ENCODE data around the gene CIT. TPM values are rescaled to one million over a fixed set of nuclear protein-coding genes. Genes with fewer than 3 reads are reported as not detected.

Gene CIT
- total RNA-seq, 2 donors from 2014 or later, result 64.2 to 88.1 TPM

DNA sequence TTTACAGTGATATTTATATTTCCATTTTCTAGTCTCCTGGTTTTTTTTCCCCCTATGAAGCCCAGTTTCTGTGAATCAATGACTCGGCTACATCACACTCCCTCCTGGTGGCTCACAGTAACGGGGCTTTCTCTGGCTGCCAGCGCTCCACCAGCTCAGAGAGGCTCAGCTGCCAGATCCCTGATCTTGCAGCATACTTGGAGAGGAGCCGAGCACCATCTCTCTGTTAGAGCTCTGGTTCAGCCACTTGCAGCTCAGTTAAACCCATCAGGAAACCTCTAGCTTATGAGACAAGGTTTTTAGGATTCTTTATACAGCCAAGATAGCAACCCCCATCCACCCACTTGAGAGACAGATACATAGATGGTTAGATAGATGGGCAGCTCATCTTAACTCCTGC lies 74.6 kb downstream of the CIT start:
- Mint-ChIP-seq H3K36me3 (ENCODE audit: low read depth) (no peaks in the 10 kb centered on the region), H3K9me3 (no peaks in the 10 kb centered on the region), H3K27me3 (no peaks in the 10 kb centered on the region), H3K4me3 (no peak overlapping the region), H3K27ac (no peak overlapping the region), H3K4me1 (no peaks in the 10 kb centered on the region)
- ATAC-seq (replicated peaks), result no peak

DNA sequence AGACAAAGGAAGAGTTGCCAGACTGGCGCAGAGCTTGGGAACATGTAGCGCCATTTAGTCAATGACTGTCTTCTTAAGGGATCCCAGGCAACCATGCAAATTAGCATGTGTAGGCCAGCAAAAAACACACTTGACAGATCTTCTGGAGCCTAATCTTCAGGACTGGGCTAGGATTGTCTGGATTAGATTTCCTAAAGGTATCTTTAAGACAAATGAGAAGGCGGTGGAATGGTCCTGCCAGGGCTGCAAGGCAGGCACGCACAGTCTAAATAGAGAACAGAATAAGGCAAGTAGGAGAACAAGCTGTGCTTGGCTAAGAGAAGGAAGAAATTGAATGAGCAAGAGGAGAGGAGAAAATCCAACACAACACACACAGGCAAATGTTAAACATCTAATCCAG lies 80.0 kb downstream of the CIT start:
- Mint-ChIP-seq H3K27ac (no peak overlapping the region), H3K27me3 (no peaks in the 10 kb centered on the region), H3K4me3 (no peak overlapping the region), H3K36me3 (ENCODE audit: low read depth) (no peaks in the 10 kb centered on the region), H3K9me3 (no peaks in the 10 kb centered on the region), H3K4me1 (no peaks in the 10 kb centered on the region)
- ATAC-seq (replicated peaks), result no peak

DNA sequence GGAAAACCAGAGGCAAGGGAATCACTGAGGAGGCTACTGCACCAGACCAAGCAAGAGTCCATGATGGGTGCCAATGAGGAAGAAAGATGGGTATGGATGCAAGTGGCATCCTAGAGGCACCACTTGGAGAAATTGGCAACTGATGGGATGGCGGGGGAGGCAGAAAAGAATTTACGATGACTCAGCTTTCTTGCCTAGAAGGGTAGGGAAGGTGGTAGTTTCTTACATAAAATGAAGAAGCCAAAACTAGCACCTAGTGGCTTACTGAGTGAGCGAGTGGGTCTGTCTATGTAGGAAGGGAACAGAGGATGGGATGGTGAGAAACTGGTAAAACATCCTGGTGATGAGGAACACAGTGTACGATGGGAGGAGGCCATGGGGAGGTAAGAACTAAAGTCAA lies 80.8 kb downstream of the CIT start:
- H3K4me1 Mint-ChIP-seq, result no peaks in the 10 kb centered on the region
- ATAC-seq (replicated peaks), result no peak
- H3K27me3 Mint-ChIP-seq, result no peaks in the 10 kb centered on the region
- no peak overlapping the region for H3K27ac Mint-ChIP-seq
- H3K4me3 Mint-ChIP-seq, result no peak overlapping the region
- no peaks in the 10 kb centered on the region for H3K9me3 Mint-ChIP-seq
- H3K36me3 Mint-ChIP-seq (ENCODE audit: low read depth), result no peaks in the 10 kb centered on the region

DNA sequence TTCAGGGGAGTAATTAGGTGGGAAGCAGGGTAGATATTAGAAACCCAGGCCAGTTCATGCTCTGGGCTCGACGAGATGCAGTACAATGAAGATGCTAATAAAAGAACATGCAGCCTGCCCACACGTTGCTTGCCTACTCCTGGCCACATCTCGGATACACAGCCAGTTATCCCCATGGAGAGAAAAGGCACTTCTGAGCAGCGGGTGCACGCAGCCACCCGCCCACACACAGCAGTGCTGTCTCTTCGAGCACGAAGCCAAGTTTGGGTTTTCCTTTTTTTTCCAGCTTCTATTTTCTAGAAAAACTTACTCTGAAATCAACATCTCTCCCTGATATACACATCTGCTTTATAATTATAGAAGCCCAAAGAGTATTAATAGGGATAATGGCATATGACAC lies 85.7 kb downstream of the CIT start:
- Mint-ChIP-seq H3K27ac (no peak overlapping the region), H3K9me3 (no peaks in the 10 kb centered on the region), H3K4me1 (no peaks in the 10 kb centered on the region), H3K27me3 (no peaks in the 10 kb centered on the region), H3K36me3 (ENCODE audit: low read depth) (no peaks in the 10 kb centered on the region), H3K4me3 (no peak overlapping the region)
- ATAC-seq (replicated peaks), result no peak

DNA sequence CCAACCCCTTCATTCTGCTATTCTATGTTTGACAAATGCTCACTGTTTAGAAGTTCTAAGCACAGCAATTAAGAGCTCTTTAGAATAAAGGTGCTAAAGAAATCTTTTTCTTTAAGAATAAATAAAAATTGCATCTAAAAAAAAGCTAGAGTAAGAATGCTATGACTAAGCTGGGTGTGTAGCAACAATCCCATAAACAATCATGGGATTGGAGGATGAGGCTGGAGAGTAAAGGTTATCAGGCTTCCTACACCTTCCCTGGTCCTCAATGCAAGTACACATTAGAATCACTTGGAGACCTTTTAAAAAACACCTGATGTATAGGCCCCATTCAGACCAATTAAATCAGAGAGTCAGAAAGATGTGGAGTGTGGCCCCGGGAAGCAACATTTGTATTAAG lies 88.3 kb downstream of the CIT start:
- no peak for ATAC-seq (replicated peaks)
- Mint-ChIP-seq H3K27ac (no peak overlapping the region), H3K4me1 (peaks cover 5% of the 10 kb centered on the region), H3K27me3 (no peaks in the 10 kb centered on the region), H3K36me3 (ENCODE audit: low read depth) (peaks cover 8% of the 10 kb centered on the region), H3K9me3 (no peaks in the 10 kb centered on the region), H3K4me3 (no peak overlapping the region)

DNA sequence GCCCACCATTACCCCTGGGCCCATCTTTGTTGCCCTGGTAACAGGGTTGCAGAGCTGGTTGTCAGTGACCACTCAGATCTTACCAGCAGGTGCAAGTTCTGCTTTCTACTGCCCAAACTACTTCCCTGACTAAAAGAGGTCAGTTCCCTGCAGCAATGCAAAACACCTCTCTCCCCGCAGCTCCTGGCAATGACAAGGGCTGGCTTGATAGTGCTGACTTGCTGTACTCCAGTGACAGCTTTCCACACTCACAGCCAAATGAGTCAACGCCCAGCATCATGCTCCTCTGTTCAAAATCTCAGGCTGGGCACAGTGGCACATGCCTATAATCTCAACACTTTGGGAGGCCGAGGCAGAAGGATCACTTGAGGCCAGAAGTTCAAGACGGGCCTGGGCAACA lies 90.6 kb downstream of the CIT start:
- peaks cover 22% of the 10 kb centered on the region for H3K36me3 Mint-ChIP-seq (ENCODE audit: low read depth)
- H3K9me3 Mint-ChIP-seq, result no peaks in the 10 kb centered on the region
- no peak overlapping the region for H3K27ac Mint-ChIP-seq
- H3K4me3 Mint-ChIP-seq, result no peak overlapping the region
- H3K27me3 Mint-ChIP-seq, result no peaks in the 10 kb centered on the region
- no peak for ATAC-seq (replicated peaks)
- H3K4me1 Mint-ChIP-seq, result peaks cover 5% of the 10 kb centered on the region

DNA sequence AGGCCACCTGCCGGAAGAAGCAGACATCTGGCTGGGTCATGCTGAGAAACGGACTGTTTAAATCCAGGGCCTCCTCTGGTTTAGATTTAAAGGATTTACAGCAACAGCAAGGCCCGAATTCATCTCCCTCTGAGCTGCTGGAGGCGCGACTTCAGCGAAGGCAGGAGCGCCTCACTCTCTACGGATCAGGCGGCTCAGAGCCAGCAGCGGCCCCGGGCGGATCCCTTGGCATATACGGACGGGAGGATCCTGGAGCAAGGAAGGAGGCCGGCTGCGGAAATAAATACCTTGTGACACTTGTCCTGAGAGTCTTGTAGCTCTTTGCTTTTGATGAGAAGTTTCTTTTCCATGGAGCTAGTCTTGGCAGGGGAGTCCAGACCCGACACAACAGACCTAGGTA lies 92.4 kb downstream of the CIT start:
- H3K4me1 Mint-ChIP-seq, result peaks cover 5% of the 10 kb centered on the region
- H3K9me3 Mint-ChIP-seq, result no peaks in the 10 kb centered on the region
- no peak overlapping the region for H3K27ac Mint-ChIP-seq
- no peak for ATAC-seq (replicated peaks)
- no peak overlapping the region for H3K4me3 Mint-ChIP-seq
- peaks cover 22% of the 10 kb centered on the region for H3K36me3 Mint-ChIP-seq (ENCODE audit: low read depth)
- no peaks in the 10 kb centered on the region for H3K27me3 Mint-ChIP-seq

DNA sequence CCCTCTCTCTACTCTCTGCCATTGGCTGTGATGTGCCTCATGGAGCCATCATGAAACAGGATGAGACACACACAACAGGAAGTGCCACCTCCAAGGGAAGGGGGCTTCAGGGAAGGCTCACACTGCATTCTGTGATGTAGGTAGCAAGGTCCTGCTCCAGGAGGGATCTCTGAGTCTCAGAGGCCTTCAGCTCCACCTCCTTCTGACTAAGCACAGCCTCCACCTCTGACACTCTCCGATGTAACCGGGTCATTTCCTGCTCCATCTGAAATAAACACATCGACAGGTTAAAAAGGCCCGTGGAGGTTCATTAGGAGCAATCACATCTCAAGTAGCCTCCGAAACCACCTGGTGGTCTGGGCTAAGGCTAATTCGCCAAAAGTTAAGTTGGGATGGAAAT lies 93.3 kb downstream of the CIT start:
- H3K36me3 Mint-ChIP-seq (ENCODE audit: low read depth), result peaks cover 22% of the 10 kb centered on the region
- peak; percentile 65 for ATAC-seq (replicated peaks)
- H3K27ac Mint-ChIP-seq, result peak overlapping the region; percentile 72
- H3K27me3 Mint-ChIP-seq, result no peaks in the 10 kb centered on the region
- peaks cover 5% of the 10 kb centered on the region for H3K4me1 Mint-ChIP-seq
- no peak overlapping the region for H3K4me3 Mint-ChIP-seq
- H3K9me3 Mint-ChIP-seq, result no peaks in the 10 kb centered on the region

DNA sequence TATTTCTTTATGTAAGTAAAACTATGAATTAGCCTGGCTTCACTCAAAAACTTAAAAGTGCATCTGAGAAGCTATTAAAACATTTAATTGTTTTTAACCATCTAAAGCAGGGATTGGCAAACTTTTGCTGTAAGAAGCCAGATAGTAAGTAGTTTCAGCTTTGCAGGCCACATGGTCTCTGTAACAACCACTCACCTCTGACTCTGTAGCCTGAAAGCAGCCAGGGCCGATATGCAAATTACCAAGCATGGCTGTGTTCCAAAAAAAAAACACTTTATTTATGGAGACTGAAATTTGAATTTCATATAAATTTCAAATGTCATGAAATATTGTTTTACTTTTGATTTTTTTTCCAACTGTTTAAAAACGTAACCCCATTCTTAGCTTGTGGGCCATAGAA lies 95.3 kb downstream of the CIT start:
- Mint-ChIP-seq H3K27me3 (no peaks in the 10 kb centered on the region), H3K4me3 (no peak overlapping the region), H3K36me3 (ENCODE audit: low read depth) (peaks cover 22% of the 10 kb centered on the region), H3K9me3 (no peaks in the 10 kb centered on the region), H3K27ac (no peak overlapping the region), H3K4me1 (peaks cover 5% of the 10 kb centered on the region)
- ATAC-seq (replicated peaks), result no peak

DNA sequence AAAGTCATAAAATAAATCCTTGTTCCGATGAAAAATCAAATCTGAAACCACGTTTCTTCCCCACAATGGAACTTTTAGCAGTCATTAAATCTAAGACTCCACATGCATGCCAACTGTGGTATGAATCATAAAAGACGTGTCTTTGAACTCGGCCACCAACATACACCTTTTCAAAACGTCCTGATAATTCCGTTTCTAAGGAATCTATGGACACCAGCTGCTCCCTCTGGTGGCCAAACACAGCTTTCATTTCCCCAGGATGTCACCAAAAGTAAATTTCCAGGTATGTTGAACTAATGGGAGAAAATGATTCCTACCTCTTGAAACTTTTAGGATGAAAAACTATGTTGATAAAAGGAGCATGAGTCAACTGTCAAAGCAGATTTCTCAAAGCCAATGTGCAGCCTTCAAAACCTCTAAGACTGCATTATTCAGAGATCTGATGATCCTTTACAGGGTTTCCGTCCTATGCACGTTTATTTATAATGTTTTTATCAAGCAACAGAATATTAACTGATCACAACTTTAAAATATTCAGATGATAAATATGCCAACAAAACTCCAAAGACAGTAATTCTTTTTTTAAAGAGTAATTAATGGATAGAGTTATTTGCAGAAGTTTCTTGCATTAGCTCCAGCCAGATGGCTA lies 96.2 kb downstream of the CIT start:
- H3K36me3 Mint-ChIP-seq (ENCODE audit: low read depth), result peaks cover 22% of the 10 kb centered on the region
- peaks cover 5% of the 10 kb centered on the region for H3K4me1 Mint-ChIP-seq
- no peak overlapping the region for H3K27ac Mint-ChIP-seq
- no peaks in the 10 kb centered on the region for H3K9me3 Mint-ChIP-seq
- H3K27me3 Mint-ChIP-seq, result no peaks in the 10 kb centered on the region
- H3K4me3 Mint-ChIP-seq, result no peak overlapping the region
- ATAC-seq (replicated peaks), result no peak

DNA sequence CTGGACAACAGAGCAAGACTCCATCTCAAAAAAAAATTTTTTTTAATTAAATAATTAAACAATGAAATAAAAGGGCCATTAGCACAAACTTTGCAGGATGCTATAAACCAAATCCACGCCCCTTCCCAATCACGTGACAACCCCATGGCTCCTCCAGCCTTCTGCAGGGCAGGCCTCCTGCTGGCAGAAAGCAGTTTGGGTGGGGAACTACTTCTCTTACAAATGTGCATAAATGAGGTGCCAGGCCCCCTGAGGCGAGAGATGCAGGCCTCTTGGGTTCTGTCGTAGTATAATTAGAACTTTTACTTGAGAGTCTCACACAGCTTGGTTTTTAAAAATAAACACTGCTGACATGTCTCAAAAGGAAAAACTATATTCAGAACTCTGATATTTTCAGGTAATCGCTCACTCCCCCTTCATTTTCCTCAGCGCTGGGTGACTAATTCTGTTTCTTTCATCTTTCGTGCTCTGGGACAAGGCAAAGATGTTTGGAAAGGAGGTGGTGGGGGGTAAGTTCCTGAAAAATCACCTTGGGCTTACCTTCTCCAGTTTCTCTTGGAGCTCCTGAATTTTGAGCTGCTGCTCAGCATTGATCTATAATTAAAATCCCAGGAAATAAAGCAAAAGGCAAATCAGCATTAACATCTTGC lies 101.7 kb downstream of the CIT start:
- Mint-ChIP-seq H3K27ac (no peak overlapping the region), H3K36me3 (ENCODE audit: low read depth) (peaks cover 11% of the 10 kb centered on the region), H3K27me3 (no peaks in the 10 kb centered on the region), H3K9me3 (no peaks in the 10 kb centered on the region), H3K4me1 (no peaks in the 10 kb centered on the region), H3K4me3 (no peak overlapping the region)
- no peak for ATAC-seq (replicated peaks)

DNA sequence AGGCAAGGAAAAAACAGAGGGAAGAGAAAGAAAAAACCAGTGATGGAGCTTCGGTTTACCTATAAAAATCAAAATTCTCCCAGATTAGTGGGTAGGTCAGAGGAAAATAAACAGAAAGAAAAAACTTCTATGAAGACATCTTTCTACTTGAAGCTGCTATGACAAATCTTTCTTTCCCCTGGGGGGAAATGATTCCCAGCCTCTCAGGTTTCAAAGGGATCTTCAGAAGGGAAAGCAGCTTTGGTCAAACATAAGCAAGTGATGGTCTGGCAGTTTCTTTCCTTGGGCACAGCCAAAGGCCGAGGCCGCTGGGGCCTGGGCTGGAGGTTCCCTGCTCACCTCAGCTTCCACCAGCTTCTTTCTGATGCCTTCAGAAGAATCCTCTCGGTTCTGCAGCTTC lies 104.7 kb downstream of the CIT start:
- Mint-ChIP-seq H3K36me3 (ENCODE audit: low read depth) (peaks cover 11% of the 10 kb centered on the region), H3K9me3 (no peaks in the 10 kb centered on the region), H3K4me1 (no peaks in the 10 kb centered on the region), H3K27me3 (no peaks in the 10 kb centered on the region), H3K4me3 (no peak overlapping the region), H3K27ac (no peak overlapping the region)
- ATAC-seq (replicated peaks), result no peak

DNA sequence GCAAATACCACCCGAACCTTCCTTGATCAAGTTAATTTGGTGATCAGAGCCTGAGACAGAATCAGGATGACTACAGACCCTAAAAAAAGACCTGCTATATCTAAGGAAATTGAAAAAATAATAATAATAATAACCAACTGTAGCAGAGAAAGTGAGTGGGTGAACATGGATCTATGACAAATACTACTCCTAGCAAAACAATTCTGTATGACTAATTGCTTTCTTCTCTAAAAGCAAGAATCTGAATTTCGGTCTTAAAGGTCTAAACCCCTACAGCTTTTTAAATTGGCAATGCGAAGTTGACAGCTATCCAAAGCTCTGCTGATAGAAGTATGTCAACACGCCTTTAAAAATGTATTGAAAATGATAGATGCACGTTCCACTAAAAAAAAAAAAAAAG lies 107.0 kb downstream of the CIT start:
- no peaks in the 10 kb centered on the region for H3K9me3 Mint-ChIP-seq
- no peaks in the 10 kb centered on the region for H3K4me1 Mint-ChIP-seq
- ATAC-seq (replicated peaks), result no peak
- no peak overlapping the region for H3K4me3 Mint-ChIP-seq
- peaks cover 11% of the 10 kb centered on the region for H3K36me3 Mint-ChIP-seq (ENCODE audit: low read depth)
- H3K27ac Mint-ChIP-seq, result no peak overlapping the region
- no peaks in the 10 kb centered on the region for H3K27me3 Mint-ChIP-seq

DNA sequence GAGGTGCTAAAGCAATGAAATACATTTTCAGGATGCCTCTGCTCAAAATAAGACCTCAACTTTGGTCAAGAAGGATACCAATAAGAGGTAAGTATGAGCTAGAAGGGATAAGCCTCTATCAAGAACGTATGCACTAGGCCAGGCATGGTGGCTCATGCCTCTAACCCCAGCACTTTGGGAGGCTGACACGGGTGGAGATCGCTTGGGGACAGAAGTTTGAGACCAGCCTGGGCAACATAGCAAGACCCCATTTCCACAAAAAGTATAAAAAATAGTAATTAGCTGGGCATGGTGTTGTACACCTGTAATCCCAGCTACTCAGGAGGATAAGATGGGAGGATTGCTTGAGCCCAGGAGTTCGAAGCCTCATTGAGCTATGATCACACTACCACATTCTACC lies 114.5 kb downstream of the CIT start:
- Mint-ChIP-seq H3K36me3 (ENCODE audit: low read depth) (peaks cover 9% of the 10 kb centered on the region), H3K27ac (no peak overlapping the region)

DNA sequence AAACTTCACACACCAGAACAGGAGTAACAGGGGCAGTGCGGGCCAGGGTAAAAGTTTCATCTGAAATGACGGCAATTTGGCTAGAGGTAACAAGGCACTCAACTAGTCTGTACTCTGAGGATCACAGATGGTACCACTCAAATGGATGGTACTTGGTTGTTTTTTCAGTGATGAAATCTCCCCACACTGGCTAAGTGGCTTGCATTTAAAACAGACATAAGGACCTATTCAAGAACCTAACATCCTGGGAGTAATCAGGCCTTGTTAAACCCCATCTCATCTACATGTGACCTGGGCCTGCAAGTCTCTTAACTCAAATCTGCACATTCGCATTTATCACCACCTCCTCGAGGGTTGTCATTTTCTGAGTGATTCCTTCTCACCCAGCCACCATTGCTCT lies 118.4 kb downstream of the CIT start:
- no peaks in the 10 kb centered on the region for H3K27me3 Mint-ChIP-seq
- peaks cover 9% of the 10 kb centered on the region for H3K36me3 Mint-ChIP-seq (ENCODE audit: low read depth)
- H3K27ac Mint-ChIP-seq, result no peak overlapping the region
- H3K4me3 Mint-ChIP-seq, result no peak overlapping the region
- no peaks in the 10 kb centered on the region for H3K4me1 Mint-ChIP-seq
- H3K9me3 Mint-ChIP-seq, result peaks cover 3% of the 10 kb centered on the region
- ATAC-seq (replicated peaks), result no peak

More for the DNA sequence above, 114.5 kb downstream of the CIT start:
- H3K27me3 Mint-ChIP-seq, result no peaks in the 10 kb centered on the region
- no peak for ATAC-seq (replicated peaks)
- H3K4me3 Mint-ChIP-seq, result no peak overlapping the region
- peaks cover 3% of the 10 kb centered on the region for H3K9me3 Mint-ChIP-seq
- no peaks in the 10 kb centered on the region for H3K4me1 Mint-ChIP-seq
